HG03460 (cell line): ENCODE measurements around the gene OSBPL5.

Source experiments
- ATAC-seq: cut with Tn5 transposase; IDR thresholded peaks from one replicate; pipeline ENCODE4 v1.9.1; 2021; ENCODE audit not compliant: unreplicated experiment

Gene OSBPL5

DNA sequence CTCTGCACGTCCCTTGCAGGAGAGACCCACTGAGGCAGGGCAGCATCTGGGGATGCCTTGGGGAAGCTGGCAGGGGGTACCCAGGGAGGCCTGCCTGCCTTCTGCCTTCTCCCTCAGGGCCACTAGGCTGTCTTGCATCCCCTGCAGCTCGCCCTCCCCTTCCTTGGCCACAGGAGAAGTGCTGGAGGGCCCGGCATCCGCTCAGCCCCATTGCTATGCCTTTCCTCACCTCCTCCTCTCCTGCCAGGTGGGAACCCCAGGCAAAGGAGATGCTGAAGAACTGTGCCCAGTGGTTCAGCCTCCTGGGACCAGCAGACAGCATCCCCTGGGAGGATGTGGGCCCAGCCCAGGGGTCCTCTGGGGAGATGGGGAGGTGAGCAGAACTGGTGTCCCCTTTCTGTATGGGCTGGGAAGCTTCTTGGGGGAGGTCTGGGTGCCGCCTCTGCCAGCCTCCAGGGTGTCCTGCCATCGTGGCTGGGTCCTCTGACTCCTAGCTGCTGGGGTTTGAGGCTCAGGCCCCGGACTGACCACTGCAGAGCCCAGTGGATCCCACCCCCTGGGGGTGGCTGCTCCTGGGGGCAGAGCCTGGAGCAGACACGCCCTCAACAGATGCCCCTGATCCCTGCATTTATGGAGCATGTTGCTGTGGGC lies 32.9 kb upstream of the OSBPL5 start:
- ATAC-seq, result no peak

GRCh38 chr11:3197044-3197695 lies 32.1 kb upstream of the OSBPL5 start:
- ATAC-seq, result no peak

- no peak for ATAC-seq
Observed at GRCh38 chr11:3196161-3197043, 31.3 kb upstream of the OSBPL5 start.

GRCh38 chr11:3195251-3196160 lies 30.4 kb upstream of the OSBPL5 start:
- ATAC-seq, result no peak

DNA sequence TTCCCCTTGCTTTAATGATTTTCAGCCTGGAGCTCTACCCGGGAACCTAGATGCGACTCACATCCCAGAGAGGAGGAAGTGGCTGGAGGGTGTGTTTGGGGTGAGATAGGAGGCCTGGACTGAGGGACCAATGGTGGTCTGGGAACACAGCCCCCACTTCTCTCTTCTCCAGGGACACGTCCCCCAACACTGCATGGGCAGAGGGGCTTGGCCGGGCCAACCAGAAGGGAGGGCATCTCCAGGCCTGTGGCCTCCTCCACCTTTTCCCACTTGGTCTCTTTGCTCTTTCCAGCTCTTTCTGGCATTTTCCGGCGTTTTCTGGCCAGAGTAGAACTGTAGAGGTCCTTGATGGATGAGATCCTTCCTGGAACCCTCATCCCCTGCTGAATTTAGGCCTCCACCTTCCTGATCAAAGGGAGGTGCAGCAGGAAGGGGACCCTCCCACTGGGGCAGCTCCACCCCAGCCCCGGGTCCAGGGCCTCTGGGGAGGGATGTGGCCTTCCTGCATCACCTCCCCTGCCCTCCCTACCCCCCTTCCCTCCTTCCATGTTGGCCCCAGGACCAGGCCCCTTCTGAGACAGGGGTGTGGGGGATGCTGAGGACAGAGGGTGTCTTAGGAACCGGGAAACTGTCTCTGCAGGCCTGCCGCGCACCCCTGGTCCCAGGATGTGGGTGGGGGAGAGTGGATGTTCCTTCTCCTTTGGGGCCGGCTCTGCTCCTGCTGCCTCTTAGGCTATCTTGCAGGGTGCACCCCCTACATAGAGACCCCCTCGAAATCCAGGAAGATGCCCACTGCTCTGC lies 29.1 kb upstream of the OSBPL5 start:
- ATAC-seq, result no peak

DNA sequence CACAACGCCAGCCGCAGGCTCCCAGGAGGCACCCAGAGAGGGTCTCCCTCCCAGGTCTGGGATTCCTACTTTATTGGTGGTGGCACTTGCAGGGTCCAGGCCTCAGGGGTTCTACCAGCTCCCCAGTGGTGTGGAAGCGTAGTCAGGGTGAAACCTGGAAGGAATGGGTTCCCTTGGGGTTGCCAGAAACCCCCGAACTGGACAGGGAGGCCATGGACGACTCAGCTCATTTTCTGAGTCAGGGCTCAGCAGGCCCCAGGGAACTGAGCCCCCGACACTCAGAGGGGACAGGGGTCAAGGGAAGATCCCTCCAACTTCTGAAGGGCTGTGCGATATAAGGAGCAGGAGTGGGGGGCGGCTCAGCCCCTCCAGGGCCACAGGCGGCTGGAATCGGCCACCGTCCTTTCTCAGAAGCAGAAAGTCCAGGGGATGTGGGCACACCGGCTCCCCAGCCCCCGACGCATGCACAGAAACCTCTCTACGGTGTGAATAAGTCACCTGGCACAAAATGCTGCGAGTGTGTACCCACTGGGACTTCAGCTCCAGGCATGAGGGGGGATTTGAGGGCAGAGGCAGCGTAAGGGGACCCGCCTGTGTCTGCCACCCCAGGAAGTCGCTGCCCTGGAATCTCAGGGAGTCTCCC lies 28.4 kb upstream of the OSBPL5 start:
- ATAC-seq, result no peak

- ATAC-seq, result no peak
Observed at GRCh38 chr11:3192511-3193372, 27.6 kb upstream of the OSBPL5 start.

GRCh38 chr11:3191586-3192324 lies 26.6 kb upstream of the OSBPL5 start:
- no peak for ATAC-seq

GRCh38 chr11:3190600-3190999 lies 25.5 kb upstream of the OSBPL5 start:
- no peak for ATAC-seq

DNA sequence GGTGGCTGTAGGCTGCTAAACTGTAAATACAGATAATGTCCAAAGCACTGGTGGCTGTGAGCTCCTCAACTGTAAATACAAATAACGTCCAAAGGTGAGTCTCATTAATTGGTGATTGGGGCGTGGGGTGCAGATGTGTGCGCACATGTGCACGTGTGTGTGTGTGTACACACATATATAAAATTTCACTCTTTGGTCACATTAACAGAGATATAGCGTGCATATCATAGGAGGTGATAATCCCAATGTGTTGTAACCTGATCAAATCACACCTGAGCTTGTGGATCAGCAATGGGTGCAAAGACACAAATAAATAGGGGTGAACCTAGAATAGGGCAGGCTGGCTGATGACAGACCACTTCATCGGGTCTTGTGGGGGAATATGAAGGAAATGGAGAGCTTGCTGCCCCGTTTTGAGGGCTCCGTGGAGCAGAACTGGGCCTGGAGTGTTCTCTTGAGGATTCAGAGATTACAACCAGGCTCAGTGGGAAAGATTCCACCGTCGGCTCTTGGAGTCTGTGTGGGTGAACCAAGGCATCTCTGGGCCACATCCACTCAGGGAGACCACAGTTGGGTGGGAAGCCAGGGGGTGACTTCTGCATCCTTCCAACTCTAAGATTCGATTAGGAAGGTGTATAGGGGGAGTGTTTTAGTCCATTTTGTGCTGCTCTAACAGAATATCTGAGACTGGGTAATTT lies 24.9 kb upstream of the OSBPL5 start:
- ATAC-seq, result no peak

GRCh38 chr11:3189196-3189843 lies 24.2 kb upstream of the OSBPL5 start:
- ATAC-seq, result no peak

GRCh38 chr11:3188496-3189195 lies 23.5 kb upstream of the OSBPL5 start:
- ATAC-seq, result no peak

GRCh38 chr11:3186166-3186953 lies 21.2 kb upstream of the OSBPL5 start:
- no peak for ATAC-seq

DNA sequence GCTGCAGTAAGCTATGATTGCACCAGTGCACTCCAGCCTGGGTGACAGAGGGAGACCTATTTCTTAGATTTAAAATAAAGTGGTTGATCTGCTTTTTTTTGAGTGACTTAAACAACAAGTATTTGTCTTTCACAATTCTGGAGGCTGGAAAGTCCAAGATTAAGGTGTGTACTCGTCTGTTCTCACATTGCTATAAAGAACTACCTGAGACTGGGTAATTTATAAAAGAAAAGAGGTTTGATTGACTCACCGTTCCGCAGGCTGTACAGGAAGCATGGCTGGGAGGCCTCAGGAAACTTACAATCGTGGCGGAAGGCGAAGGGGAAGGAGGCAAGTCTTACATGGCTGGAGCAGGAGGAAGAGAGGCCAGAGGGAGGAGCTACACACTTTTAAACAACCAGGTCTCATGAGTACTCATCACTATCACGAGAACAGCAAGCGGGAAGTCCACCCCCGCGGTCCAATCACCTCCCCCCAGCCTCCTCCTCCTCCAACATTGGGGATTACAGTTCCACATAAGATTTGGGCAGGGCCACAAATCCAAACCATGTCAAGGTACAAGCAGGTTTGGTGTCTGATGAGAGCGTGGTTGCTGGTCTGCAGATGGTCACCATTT lies 19.7 kb upstream of the OSBPL5 start:
- no peak for ATAC-seq

DNA sequence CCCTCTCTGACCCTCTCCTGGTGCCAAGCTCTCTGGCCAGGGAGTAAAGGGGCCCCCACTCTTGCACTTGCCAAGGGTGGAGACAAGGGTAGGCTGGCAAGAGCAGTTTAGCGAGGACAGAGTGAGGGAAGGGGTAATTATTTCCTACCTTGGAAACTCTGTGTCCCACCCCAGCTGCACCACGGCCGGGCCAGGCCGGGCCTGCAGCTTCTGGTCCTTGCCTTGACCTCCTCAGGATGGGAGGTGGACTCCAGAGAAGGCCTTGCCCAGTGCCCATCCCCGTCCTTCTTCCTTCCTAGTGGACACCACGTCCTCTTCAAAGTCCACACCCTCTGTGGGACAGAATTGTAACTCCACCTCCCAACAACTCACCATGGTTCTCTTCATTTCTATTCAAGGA lies 18.4 kb upstream of the OSBPL5 start:
- no peak for ATAC-seq
